Measurements from ENCODE around the gene DYNC1I1.

Gene DYNC1I1

DNA sequence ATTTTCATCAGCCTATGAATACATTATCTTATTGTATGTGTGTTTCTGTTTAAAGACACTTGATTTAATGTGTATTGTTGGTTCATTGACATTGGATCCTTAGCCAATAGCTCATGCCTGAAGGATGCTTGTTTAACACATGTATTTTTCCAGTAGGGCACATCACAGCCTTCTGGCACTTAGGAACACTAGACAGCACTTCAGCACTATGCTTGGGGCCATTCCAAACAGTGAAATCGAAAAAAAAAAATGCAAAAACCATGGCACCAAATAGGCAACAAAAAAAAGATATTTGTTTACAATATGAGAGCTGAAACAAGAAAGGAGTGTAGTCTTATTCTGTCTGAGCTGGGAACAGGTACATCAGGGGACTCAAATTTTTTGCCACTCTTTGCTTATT lies 286.7 kb downstream of the DYNC1I1 start:
- TF ChIP-seq, protein P1, sequence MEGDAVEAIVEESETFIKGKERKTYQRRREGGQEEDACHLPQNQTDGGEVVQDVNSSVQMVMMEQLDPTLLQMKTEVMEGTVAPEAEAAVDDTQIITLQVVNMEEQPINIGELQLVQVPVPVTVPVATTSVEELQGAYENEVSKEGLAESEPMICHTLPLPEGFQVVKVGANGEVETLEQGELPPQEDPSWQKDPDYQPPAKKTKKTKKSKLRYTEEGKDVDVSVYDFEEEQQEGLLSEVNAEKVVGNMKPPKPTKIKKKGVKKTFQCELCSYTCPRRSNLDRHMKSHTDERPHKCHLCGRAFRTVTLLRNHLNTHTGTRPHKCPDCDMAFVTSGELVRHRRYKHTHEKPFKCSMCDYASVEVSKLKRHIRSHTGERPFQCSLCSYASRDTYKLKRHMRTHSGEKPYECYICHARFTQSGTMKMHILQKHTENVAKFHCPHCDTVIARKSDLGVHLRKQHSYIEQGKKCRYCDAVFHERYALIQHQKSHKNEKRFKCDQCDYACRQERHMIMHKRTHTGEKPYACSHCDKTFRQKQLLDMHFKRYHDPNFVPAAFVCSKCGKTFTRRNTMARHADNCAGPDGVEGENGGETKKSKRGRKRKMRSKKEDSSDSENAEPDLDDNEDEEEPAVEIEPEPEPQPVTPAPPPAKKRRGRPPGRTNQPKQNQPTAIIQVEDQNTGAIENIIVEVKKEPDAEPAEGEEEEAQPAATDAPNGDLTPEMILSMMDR (IDR thresholded peaks at IDR 0.05; ENCODE audit: insufficient read depth, low read length, poor library complexity, severe bottlenecking) = no peak
- DNase-seq (ENCODE audit: extremely low read depth, insufficient read length) = no peak
- Histone ChIP-seq H3K27me3 (replicated peaks; ENCODE audit: control insufficient read depth, insufficient read depth, low read length) (no peaks in the 10 kb centered on the region), H3K36me3 (ENCODE audit: control insufficient read depth, insufficient read depth, low read length) (no peaks in the 10 kb centered on the region), H3K4me3 (replicated peaks; ENCODE audit: low read depth, low read length) (no peak overlapping the region)

DNA sequence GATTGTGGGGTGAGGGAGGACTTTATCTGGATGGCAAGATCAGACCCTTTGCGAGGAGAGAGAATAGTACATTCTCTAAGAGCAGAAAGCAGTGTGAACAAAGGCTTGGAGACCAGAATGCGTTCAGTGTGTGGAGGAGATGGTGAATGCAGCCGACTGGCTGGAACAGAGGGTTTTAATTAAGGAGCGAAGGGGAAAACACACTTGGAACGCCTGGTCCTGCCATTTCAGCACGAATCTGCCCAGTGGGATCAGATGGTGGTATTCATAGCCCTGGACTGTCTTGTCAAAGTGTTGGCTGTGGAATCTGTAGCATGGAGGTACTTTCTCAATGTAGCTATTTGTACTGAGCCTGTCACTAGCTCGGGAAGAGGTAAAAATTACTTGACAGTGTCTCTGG lies 288.7 kb downstream of the DYNC1I1 start:
- Histone ChIP-seq H3K27me3 (replicated peaks; ENCODE audit: control insufficient read depth, insufficient read depth, low read length) (no peaks in the 10 kb centered on the region; the same call in 1 of the 2 replicates), H3K4me3 (replicated peaks; ENCODE audit: low read depth, low read length) (no peak overlapping the region), H3K36me3 (ENCODE audit: control insufficient read depth, insufficient read depth, low read length) (no peaks in the 10 kb centered on the region)
- no peak for DNase-seq (ENCODE audit: extremely low read depth, insufficient read length)
- TF ChIP-seq, protein P1 (IDR thresholded peaks at IDR 0.05; ENCODE audit: insufficient read depth, low read length, poor library complexity, severe bottlenecking) = no peak

DNA sequence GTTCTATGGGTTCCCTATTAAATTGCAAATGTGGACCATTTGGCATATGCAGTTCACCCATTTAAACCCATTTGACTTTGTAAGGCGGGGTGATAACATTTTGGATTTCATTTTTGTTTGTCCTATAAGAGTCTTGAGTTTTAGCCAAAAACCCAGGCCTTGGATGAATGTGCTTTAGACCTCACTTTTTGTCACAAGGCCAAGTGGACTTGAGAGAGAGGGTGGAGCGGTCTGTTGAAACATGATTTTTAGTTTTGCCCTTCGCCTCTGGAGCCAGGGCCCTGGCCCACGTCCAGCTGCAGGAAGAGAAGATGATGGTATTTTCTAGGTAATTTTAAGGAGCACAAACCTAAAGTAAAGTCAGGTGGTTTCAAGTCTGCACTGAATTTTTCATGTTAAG lies 289.5 kb downstream of the DYNC1I1 start:
- no peak for DNase-seq (ENCODE audit: extremely low read depth, insufficient read length)
- TF ChIP-seq, protein P1 (IDR thresholded peaks at IDR 0.05; ENCODE audit: insufficient read depth, low read length, poor library complexity, severe bottlenecking) = no peak
- H3K27me3 ChIP-seq (replicated peaks; ENCODE audit: control insufficient read depth, insufficient read depth, low read length) = no peaks in the 10 kb centered on the region; the same call in 1 of the 2 replicates
- no peaks in the 10 kb centered on the region for H3K36me3 ChIP-seq (ENCODE audit: control insufficient read depth, insufficient read depth, low read length)
- no peak overlapping the region for H3K4me3 ChIP-seq (replicated peaks; ENCODE audit: low read depth, low read length)

DNA sequence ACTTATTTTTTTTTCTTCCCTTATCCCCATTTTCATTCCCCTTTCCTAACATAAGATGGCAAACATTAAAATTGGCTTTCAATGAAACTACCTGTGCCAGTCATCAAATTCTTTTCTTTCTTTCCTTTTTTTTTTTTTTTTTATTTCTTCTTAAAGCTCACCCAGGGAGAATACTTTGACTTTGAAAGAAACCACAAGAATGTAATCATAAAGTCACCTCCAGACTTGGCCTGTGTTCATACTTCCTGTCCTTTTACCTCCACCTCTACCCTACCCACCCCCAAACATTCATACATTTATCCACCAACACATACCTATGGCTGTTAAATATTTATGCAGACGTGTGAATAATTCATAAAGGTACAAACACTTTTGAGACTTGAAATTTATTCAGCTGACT lies 295.0 kb downstream of the DYNC1I1 start:
- Histone ChIP-seq H3K4me3 (replicated peaks; ENCODE audit: low read depth, low read length) (no peak overlapping the region), H3K27me3 (replicated peaks; ENCODE audit: control insufficient read depth, insufficient read depth, low read length) (no peaks in the 10 kb centered on the region; the same call in 1 of the 2 replicates), H3K36me3 (ENCODE audit: control insufficient read depth, insufficient read depth, low read length) (no peaks in the 10 kb centered on the region)
- TF ChIP-seq, protein P1 (IDR thresholded peaks at IDR 0.05; ENCODE audit: insufficient read depth, low read length, poor library complexity, severe bottlenecking) = no peak
- DNase-seq (ENCODE audit: extremely low read depth, insufficient read length) = no peak

DNA sequence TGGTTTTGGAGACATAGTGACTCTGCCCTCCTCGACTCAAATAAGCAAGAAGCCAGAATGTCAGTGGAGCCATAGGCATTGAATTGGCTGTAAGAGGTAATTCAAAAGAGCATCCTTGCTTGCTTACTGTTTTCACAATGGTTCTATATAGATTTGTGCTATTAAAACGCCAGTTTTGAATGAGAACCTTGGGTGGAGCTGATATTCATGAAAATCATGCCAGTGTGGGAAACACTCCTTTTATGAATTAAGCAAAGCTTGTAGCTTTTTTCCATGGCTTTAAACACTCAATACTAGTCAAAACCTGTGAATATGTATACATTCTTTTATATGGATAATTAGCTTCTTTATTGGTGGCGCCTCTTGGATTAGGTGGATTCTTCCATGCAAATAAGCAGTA lies 297.0 kb downstream of the DYNC1I1 start:
- no peaks in the 10 kb centered on the region for H3K36me3 ChIP-seq (ENCODE audit: control insufficient read depth, insufficient read depth, low read length)
- H3K4me3 ChIP-seq (replicated peaks; ENCODE audit: low read depth, low read length) = no peak overlapping the region
- TF ChIP-seq, protein P1 (IDR thresholded peaks at IDR 0.05; ENCODE audit: insufficient read depth, low read length, poor library complexity, severe bottlenecking) = no peak
- no peak for DNase-seq (ENCODE audit: extremely low read depth, insufficient read length)
- H3K27me3 ChIP-seq (replicated peaks; ENCODE audit: control insufficient read depth, insufficient read depth, low read length) = no peaks in the 10 kb centered on the region; the same call in 1 of the 2 replicates

DNA sequence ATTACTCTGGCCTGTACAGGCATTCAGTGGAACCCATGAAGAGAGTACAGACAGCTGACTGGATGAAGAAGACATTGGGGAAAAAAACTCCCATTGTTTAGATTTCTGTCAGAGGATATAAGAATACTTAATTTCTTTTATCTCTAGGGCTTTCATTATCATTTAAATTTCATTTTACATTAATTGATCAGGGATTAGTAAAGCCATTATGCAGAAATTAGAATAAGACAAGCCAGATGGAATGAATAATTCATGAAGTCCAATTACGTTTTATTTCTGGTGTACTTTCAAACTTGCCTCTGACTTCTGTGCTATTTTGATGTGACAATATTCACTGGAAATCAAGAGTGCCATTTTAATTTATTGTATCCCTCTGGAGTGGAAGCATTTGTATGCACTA lies 302.5 kb downstream of the DYNC1I1 start:
- TF ChIP-seq, protein P1 (IDR thresholded peaks at IDR 0.05; ENCODE audit: insufficient read depth, low read length, poor library complexity, severe bottlenecking) = no peak
- DNase-seq (ENCODE audit: extremely low read depth, insufficient read length) = no peak
- Histone ChIP-seq H3K36me3 (ENCODE audit: control insufficient read depth, insufficient read depth, low read length) (no peaks in the 10 kb centered on the region), H3K27me3 (replicated peaks; ENCODE audit: control insufficient read depth, insufficient read depth, low read length) (no peaks in the 10 kb centered on the region), H3K4me3 (replicated peaks; ENCODE audit: low read depth, low read length) (no peak overlapping the region)

All from GM06990 (cell line).